ENCODE data around the gene PDE7B. TPM values are rescaled to one million over a fixed set of nuclear protein-coding genes. Genes with fewer than 3 reads are reported as not detected.

The PDE7B gene
- total RNA-seq, 1 donor from 2014 or later: 0.05 TPM

GRCh38 chr6:136087986-136088385 is 236.5 kb downstream of the PDE7B start:
- H3K9me3 Mint-ChIP-seq (ENCODE audit: low read depth): no peaks in the 10 kb centered on the region
- TF ChIP-seq CTCF (IDR thresholded peaks at IDR 0.05): no peak
- no peaks in the 10 kb centered on the region for H3K27me3 Mint-ChIP-seq (ENCODE audit: low read depth)
- H3K4me3 Mint-ChIP-seq (ENCODE audit: unreplicated experiment): no peak overlapping the region
- H3K36me3 Mint-ChIP-seq (ENCODE audit: low read depth): no peaks in the 10 kb centered on the region
- no peaks in the 10 kb centered on the region for H3K4me1 Mint-ChIP-seq (ENCODE audit: low read depth)
- H3K27ac Mint-ChIP-seq (ENCODE audit: unreplicated experiment): no peak overlapping the region
- DNase-seq (ENCODE audit: low spot score): no peak

GRCh38 chr6:136088693-136089092 is 237.2 kb downstream of the PDE7B start:
- Mint-ChIP-seq H3K4me1 (ENCODE audit: low read depth) (no peaks in the 10 kb centered on the region), H3K36me3 (ENCODE audit: low read depth) (no peaks in the 10 kb centered on the region), H3K9me3 (ENCODE audit: low read depth) (peaks cover under 1% of the 10 kb centered on the region), H3K27ac (ENCODE audit: unreplicated experiment) (no peak overlapping the region), H3K4me3 (ENCODE audit: unreplicated experiment) (no peak overlapping the region), H3K27me3 (ENCODE audit: low read depth) (no peaks in the 10 kb centered on the region)
- TF ChIP-seq CTCF (IDR thresholded peaks at IDR 0.05): no peak
- DNase-seq (ENCODE audit: low spot score): no peak

- no peak for TF ChIP-seq CTCF (IDR thresholded peaks at IDR 0.05)
- Mint-ChIP-seq H3K27me3 (ENCODE audit: low read depth) (no peaks in the 10 kb centered on the region), H3K9me3 (ENCODE audit: low read depth) (peaks cover 8% of the 10 kb centered on the region), H3K4me3 (ENCODE audit: unreplicated experiment) (no peak overlapping the region), H3K4me1 (ENCODE audit: low read depth) (no peaks in the 10 kb centered on the region), H3K36me3 (ENCODE audit: low read depth) (peaks cover 3% of the 10 kb centered on the region), H3K27ac (ENCODE audit: unreplicated experiment) (no peak overlapping the region)
- no peak for DNase-seq (ENCODE audit: low spot score)
These were observed 238.4 kb downstream of the PDE7B start for GRCh38 chr6:136089876-136090275.

GRCh38 chr6:136090929-136091328 is 239.4 kb downstream of the PDE7B start:
- H3K36me3 Mint-ChIP-seq (ENCODE audit: low read depth): peaks cover 3% of the 10 kb centered on the region
- no peaks in the 10 kb centered on the region for H3K27me3 Mint-ChIP-seq (ENCODE audit: low read depth)
- no peak for TF ChIP-seq CTCF (IDR thresholded peaks at IDR 0.05)
- peaks cover 1% of the 10 kb centered on the region for H3K4me1 Mint-ChIP-seq (ENCODE audit: low read depth)
- H3K9me3 Mint-ChIP-seq (ENCODE audit: low read depth): peaks cover 8% of the 10 kb centered on the region
- H3K4me3 Mint-ChIP-seq (ENCODE audit: unreplicated experiment): no peak overlapping the region
- no peak for DNase-seq (ENCODE audit: low spot score)
- no peak overlapping the region for H3K27ac Mint-ChIP-seq (ENCODE audit: unreplicated experiment)

- no peaks in the 10 kb centered on the region for H3K27me3 Mint-ChIP-seq (ENCODE audit: low read depth)
- no peak for DNase-seq (ENCODE audit: low spot score)
- H3K36me3 Mint-ChIP-seq (ENCODE audit: low read depth): peaks cover 5% of the 10 kb centered on the region
- peaks cover 8% of the 10 kb centered on the region for H3K9me3 Mint-ChIP-seq (ENCODE audit: low read depth)
- peaks cover 5% of the 10 kb centered on the region for H3K4me1 Mint-ChIP-seq (ENCODE audit: low read depth)
- TF ChIP-seq CTCF (IDR thresholded peaks at IDR 0.05): no peak
- no peak overlapping the region for H3K4me3 Mint-ChIP-seq (ENCODE audit: unreplicated experiment)
- H3K27ac Mint-ChIP-seq (ENCODE audit: unreplicated experiment): no peak overlapping the region
These were observed 241.4 kb downstream of the PDE7B start for GRCh38 chr6:136092897-136093296.
